NCI-H82 treated with DMSO at 0.1 percent for 48 hours (cell line): Measurements from ENCODE around the gene CUBN.

Experiments used
- DNase-seq: peaks from one replicate; lab custom pipeline; 2025; ENCODE audit not compliant: unreplicated experiment; lab: John Stamatoyannopoulos, UW

CUBN gene

GRCh38 chr10:16890691-16891090 lies 238.9 kb downstream of the CUBN start:
- DNase-seq: no peak

DNA sequence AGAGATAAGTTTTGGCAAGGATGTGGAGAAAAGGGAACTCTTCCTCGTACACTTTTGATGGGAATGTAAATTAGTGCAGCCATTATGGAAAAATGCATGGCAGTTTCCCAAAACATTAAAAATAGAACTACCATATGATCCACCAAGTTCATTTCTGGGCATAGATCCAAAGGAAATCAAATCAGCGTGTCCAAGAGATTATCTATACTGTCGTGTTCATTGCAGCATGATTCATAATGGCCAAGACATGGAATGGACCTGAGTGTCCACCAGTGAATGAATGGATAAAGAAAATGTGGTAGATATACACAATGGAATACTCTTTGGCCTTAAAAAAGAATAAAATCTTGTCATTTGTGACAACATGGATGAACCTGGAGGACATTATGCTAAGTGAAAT lies 242.0 kb downstream of the CUBN start:
- no peak for DNase-seq

DNA sequence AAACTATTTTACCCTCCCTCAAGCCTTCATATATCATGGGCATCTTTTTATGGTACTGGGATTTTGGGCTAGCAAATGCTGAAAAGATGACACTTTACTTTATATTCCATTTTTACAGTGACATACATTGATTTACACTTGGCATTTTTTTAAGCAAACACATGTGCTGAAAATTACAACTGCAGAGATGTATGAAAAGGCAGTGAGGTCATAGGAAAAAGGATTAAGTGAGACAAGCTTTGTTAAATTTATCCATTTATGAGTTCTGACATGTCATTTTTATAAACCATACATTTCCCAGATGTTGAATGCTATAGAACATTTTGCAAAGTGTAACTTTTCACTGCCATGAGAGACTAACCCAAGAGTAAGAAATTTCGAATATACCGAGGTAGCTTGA lies 243.6 kb downstream of the CUBN start:
- DNase-seq: no peak

GRCh38 chr10:16884497-16884896 lies 245.1 kb downstream of the CUBN start:
- no peak for DNase-seq

DNA sequence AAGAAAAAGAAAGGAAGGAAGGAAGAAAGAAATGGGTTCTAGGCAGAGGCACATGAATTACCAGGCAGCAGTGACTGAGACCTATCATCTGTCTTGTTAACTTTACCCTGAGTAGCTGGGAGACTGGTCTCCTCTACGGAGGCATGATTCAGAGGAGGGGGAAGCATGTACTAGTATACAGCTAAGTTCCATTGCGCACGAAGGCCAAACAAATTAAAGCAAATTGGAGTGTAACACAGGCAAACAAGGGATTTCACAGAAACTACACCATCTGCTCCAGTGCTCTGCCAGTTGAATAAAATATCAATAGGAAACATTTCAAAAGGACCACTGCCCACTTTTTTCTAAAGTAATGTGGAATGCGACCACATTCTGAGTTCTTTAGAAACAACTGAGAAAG lies 246.5 kb downstream of the CUBN start:
- DNase-seq: no peak

- no peak for DNase-seq
These were observed 259.3 kb downstream of the CUBN start for GRCh38 chr10:16870331-16870730.

DNA sequence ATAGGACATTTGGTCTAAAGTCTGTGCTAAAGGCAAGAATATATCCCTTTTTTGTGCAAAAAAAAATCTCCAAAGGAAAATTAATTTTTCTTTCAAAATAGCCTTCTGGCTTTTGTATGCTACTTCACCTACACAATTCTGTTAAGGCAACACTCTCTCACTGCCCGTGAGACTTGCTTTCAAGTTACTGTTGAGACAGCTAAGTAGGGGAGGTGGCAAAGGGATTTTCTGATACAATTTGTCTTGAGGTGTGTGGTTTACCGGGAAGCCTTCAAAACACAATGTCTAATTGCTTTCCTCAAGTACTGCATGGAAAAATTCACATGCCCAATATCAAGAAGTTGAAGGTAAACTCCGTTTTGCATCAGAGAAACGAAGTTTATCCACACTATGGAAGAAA lies 261.6 kb downstream of the CUBN start:
- DNase-seq: no peak

GRCh38 chr10:16867556-16867955 lies 262.1 kb downstream of the CUBN start:
- DNase-seq: no peak

DNA sequence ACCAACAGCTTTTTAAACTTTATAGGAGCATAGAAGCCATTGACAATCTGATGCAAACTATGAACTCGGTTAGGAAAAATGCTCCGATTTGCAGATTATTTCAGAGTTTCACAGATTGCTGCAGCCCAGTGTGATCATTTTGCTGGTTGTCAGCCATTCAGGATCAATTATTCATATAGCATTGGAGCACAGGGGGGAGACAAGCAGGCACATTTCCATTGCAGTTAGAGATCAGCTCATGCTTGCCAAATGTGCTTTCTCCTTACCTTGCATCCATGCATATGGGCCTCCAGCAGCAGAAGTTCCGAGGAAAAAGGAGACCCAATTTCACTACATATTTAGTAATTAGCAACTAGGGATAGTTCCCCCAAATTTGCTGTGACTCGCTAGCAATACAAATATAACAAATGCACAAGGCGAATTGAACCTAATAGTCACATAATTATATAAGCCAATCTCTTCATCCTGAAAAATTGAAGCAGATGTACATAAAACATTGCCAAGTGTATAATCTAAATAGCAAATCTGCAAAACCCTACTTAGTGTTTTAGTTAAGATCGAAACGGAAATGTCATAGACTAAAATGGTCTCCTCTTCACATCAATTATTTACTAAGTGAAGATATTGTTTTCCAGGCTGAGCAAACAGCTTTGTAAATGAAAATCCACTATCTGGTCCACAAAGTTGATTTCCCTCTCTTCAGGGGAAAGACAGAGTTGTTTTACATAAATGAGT lies 262.9 kb downstream of the CUBN start:
- no peak for DNase-seq

DNA sequence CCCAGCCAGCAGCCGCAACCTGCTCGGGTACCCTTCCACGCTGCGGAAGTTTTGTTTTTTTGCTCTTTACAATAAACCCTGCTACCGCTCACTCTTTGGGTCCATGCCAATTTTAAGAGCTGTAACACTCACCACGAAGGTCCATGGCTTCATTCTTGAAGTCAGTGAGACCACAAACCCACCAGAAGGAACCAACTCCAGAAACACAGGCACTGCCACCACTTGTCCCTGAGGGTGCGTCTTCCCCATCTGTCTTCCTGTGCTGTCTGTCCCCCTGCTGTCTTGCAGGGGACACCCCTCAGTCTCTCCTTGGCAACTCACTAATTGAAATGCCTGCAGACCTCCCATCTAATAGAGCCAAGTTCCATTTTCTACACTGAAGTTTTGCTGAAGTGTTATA lies 263.8 kb downstream of the CUBN start:
- no peak for DNase-seq

DNA sequence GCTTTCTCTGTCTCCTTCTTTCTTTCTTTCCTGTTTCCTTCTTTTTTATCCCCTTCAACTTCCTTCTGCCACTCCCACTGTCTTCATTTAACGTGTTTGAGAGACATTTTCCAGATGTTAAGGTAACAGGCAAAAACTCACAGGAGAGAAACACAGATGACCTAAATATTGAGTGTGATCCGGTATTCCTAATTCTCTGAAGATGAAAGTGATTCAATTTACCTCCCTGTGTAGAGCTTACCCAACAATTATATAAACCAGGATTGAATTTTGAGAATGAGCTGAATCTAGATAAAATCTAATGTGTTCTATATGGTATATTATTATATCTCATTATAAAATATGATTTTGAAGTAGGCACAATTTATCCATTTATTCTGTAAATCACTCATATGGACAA lies 265.8 kb downstream of the CUBN start:
- DNase-seq: no peak

DNA sequence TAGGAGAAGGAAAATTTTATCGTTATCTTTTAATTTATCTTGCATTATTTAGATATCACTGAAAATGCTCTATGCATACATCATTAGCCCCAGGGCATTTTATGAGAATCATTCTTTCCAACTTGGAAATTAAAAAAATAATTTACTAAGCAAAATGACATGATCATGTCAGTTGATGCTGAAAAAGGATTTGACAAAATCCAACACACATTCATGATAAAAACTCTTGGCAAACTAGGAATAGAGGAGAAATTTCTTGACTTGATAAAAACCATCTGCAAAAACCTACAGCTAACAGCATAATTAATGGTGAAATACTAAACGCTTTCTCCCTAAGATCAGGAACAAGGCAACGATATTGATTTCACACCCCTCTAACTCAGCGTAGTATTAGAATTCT lies 272.2 kb downstream of the CUBN start:
- no peak for DNase-seq

DNA sequence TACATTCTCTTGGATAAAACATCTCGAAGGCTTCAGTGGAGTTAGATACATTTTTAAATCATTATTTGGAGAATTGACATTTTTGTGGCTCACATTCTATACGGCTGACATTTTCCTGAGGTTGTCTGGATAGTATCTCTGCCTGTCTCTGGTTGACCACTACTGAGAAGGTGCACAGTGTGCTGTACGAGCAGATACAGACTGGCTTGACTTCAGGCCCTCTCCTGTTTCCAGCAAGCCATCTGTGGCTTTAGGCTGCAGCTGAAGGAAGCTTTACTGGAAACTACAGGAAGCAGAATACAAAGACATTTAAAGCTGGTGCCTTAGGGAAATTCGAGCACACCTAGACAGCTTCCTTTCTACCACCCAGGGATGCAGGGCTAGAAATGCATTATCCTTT lies 273.0 kb downstream of the CUBN start:
- no peak for DNase-seq

- DNase-seq: no peak
These were observed 273.5 kb downstream of the CUBN start for GRCh38 chr10:16856092-16856491.

DNA sequence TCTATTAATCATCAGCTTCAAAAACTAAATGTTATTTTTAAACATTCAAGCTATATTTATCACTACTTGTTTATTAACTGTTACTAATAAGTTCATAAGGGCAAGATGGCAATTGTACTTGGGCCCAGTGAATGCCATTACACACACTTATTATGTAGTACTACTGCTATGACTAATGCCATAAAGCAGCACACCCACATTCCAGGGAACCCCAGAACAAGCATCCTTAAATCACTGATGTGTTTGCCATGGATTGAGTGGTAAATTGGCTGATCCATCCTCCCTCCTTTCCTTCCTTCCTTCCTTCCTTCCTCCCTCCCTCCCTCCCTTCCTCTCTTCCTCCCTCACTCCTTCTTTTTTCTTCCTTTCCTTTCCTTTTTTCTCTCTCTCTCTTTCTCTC lies 275.0 kb downstream of the CUBN start:
- DNase-seq: no peak

DNA sequence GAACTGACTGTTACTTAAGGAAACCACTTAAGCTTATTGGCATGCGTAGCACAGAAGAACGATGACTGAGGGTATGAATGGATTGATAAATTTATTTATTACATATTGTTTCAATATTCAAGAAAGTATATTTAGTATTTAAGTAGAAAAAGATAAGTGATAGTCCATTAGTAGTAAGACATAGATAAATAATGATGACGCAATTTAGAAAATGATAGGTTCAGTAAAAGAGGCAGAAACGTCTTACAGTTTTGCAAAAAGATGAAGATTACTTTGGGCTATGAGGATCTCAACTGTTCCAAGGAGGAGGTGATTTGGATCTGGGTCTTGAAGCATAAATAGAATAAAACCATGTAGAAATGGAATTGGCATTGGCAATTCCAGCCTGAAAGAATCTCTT lies 275.8 kb downstream of the CUBN start:
- DNase-seq: no peak

DNA sequence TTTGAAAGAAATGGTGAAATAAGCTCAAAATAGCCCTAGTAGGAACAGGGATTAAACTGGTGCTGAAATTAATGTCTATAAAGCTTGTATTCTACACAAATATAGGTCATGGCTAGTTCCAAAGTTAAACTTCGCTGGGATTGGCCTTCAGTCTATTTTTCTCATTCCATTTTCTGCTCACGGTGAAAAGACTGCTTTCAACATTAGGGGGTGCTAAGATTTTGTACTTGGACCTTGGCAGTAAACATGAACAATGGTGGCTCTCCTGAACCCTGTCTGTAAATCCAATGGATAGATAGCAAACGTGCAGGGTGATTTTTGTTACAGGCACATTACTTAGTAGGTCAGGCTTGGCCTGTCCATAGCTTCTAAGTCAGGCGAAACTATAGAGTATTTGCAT lies 276.4 kb downstream of the CUBN start:
- peak; percentile 4 for DNase-seq

- no peak for DNase-seq
These were observed 277.0 kb downstream of the CUBN start for GRCh38 chr10:16852624-16853023.

GRCh38 chr10:16848562-16849154 lies 281.0 kb downstream of the CUBN start:
- no peak for DNase-seq

GRCh38 chr10:16847644-16848043 lies 282.0 kb downstream of the CUBN start:
- DNase-seq: no peak

- DNase-seq: no peak
These were observed 284.4 kb downstream of the CUBN start for GRCh38 chr10:16845248-16845647.

GRCh38 chr10:16843252-16843870 lies 286.2 kb downstream of the CUBN start:
- peak; percentile 1 for DNase-seq

- DNase-seq: no peak
These were observed 294.4 kb downstream of the CUBN start for GRCh38 chr10:16835228-16835627.
